Glomerular visceral epithelial cell (primary cell): ENCODE results near the gene ATP6V1G2.

Experiments used
- DNase-seq: peaks from one replicate; pipeline ENCODE4 v3.0.0-alpha.2; 2016; ENCODE audit errors: extremely low spot score

ATP6V1G2 gene

DNA sequence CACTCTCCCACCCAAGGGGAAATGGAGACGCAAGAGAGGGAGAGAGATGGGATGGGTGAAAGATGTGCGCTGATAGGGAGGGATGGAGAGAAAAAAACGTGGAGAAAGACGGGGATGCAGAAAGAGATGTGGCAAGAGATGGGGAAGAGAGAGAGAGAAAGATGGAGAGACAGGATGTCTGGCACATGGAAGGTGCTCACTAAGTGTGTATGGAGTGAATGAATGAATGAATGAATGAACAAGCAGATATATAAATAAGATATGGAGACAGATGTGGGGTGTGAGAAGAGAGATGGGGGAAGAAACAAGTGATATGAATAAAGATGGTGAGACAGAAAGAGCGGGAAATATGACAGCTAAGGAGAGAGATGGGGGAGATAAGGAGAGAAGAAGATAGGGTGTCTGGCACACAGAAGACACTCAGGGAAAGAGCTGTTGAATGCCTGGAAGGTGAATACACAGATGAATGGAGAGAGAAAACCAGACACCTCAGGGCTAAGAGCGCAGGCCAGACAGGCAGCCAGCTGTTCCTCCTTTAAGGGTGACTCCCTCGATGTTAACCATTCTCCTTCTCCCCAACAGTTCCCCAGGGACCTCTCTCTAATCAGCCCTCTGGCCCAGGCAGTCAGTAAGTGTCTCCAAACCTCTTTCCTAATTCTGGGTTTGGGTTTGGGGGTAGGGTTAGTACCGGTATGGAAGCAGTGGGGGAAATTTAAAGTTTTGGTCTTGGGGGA is 29.7 kb upstream of the ATP6V1G2 start:
- no peak for DNase-seq

DNA sequence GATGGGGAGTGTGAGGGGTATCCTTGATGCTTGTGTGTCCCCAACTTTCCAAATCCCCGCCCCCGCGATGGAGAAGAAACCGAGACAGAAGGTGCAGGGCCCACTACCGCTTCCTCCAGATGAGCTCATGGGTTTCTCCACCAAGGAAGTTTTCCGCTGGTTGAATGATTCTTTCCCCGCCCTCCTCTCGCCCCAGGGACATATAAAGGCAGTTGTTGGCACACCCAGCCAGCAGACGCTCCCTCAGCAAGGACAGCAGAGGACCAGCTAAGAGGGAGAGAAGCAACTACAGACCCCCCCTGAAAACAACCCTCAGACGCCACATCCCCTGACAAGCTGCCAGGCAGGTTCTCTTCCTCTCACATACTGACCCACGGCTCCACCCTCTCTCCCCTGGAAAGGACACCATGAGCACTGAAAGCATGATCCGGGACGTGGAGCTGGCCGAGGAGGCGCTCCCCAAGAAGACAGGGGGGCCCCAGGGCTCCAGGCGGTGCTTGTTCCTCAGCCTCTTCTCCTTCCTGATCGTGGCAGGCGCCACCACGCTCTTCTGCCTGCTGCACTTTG is 29.0 kb upstream of the ATP6V1G2 start, which contains the start of gene TNF:
TSS of gene TNF (plus strand) at position 231 of the 567 bp plus-strand sequence. CDS start at position 408, 177 bp downstream.
- DNase-seq: peak; percentile 92

DNA sequence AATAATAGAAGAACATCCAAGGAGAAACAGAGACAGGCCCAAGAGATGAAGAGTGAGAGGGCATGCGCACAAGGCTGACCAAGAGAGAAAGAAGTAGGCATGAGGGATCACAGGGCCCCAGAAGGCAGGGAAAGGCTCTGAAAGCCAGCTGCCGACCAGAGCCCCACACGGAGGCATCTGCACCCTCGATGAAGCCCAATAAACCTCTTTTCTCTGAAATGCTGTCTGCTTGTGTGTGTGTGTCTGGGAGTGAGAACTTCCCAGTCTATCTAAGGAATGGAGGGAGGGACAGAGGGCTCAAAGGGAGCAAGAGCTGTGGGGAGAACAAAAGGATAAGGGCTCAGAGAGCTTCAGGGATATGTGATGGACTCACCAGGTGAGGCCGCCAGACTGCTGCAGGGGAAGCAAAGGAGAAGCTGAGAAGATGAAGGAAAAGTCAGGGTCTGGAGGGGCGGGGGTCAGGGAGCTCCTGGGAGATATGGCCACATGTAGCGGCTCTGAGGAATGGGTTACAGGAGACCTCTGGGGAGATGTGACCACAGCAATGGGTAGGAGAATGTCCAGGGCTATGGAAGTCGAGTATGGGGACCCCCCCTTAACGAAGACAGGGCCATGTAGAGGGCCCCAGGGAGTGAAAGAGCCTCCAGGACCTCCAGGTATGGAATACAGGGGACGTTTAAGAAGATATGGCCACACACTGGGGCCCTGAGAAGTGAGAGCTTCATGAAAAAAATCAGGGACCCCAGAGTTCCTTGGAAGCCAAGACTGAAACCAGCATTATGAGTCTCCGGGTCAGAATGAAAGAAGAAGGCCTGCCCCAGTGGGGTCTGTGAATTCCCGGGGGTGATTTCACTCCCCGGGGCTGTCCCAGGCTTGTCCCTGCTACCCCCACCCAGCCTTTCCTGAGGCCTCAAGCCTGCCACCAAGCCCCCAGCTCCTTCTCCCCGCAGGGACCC is 28.0 kb upstream of the ATP6V1G2 start:
- no peak for DNase-seq

DNA sequence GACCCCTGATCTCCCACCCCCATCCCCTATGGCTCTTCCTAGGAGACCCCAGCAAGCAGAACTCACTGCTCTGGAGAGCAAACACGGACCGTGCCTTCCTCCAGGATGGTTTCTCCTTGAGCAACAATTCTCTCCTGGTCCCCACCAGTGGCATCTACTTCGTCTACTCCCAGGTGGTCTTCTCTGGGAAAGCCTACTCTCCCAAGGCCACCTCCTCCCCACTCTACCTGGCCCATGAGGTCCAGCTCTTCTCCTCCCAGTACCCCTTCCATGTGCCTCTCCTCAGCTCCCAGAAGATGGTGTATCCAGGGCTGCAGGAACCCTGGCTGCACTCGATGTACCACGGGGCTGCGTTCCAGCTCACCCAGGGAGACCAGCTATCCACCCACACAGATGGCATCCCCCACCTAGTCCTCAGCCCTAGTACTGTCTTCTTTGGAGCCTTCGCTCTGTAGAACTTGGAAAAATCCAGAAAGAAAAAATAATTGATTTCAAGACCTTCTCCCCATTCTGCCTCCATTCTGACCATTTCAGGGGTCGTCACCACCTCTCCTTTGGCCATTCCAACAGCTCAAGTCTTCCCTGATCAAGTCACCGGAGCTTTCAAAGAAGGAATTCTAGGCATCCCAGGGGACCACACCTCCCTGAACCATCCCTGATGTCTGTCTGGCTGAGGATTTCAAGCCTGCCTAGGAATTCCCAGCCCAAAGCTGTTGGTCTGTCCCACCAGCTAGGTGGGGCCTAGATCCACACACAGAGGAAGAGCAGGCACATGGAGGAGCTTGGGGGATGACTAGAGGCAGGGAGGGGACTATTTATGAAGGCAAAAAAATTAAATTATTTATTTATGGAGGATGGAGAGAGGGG is 27.1 kb upstream of the ATP6V1G2 start:
- DNase-seq: no peak

DNA sequence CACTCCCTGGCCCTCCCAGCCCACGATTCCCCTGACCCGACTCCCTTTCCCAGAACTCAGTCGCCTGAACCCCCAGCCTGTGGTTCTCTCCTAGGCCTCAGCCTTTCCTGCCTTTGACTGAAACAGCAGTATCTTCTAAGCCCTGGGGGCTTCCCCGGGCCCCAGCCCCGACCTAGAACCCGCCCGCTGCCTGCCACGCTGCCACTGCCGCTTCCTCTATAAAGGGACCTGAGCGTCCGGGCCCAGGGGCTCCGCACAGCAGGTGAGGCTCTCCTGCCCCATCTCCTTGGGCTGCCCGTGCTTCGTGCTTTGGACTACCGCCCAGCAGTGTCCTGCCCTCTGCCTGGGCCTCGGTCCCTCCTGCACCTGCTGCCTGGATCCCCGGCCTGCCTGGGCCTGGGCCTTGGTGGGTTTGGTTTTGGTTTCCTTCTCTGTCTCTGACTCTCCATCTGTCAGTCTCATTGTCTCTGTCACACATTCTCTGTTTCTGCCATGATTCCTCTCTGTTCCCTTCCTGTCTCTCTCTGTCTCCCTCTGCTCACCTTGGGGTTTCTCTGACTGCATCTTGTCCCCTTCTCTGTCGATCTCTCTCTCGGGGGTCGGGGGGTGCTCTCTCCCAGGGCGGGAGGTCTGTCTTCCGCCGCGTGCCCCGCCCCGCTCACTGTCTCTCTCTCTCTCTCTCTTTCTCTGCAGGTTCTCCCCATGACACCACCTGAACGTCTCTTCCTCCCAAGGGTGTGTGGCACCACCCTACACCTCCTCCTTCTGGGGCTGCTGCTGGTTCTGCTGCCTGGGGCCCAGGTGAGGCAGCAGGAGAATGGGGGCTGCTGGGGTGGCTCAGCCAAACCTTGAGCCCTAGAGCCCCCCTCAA is 25.9 kb upstream of the ATP6V1G2 start, which contains the start of gene LTA:
TSS of gene LTA (plus strand) at position 249 of the 871 bp plus-strand sequence. CDS start at position 703, 454 bp downstream.
- no peak for DNase-seq

DNA sequence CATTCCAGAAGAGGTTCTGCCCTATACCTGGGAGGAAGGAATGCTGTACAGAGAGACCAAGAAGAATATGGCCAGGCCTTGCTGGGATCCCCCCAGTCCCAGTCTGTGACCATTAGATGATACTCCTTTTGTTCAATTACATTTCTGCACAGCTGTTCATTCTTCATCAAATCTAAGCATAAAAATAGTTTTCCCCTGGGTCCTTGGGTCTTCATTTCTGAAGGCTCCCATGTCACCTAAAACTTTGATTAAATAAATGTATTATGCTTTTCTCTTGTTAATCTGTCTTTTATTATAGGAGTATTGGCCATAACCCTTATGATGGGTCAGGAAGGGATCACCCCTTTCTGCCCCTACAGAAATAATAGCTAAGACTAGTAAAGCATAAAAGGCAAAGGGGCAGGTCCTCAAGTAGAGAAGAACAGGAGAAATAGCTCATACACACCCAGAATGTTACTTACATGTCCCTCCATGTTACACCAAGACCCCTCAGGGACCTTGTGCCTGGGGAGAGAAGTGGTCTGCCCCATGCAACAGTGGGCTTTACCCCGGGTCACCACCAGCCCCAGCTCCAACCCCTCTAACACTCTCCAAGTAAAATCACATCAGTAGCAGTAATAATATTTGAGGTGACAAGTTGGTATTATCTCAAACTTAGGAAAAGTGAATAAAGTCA is 23.6 kb upstream of the ATP6V1G2 start:
- no peak for DNase-seq

DNA sequence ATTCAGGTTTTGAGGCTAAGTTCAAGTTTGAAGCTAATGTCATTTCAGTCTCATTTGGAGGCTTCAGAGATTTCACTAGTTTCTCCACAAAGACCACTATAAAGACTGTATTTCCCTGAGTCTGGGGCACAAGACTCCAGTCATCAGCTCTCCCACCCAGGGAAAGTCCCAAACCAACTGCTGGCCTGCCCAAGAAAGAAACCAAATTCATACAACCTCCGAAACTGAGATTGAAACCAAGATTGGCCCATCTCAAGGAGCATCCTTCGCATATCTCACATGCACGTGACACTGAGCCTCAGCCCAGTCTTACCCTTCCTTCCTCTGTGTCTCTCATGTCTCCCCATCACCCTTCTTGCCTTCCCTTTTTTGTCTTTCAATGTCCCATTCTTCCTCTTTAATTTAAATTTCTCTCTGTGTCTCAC is 22.1 kb upstream of the ATP6V1G2 start:
- no peak for DNase-seq

DNA sequence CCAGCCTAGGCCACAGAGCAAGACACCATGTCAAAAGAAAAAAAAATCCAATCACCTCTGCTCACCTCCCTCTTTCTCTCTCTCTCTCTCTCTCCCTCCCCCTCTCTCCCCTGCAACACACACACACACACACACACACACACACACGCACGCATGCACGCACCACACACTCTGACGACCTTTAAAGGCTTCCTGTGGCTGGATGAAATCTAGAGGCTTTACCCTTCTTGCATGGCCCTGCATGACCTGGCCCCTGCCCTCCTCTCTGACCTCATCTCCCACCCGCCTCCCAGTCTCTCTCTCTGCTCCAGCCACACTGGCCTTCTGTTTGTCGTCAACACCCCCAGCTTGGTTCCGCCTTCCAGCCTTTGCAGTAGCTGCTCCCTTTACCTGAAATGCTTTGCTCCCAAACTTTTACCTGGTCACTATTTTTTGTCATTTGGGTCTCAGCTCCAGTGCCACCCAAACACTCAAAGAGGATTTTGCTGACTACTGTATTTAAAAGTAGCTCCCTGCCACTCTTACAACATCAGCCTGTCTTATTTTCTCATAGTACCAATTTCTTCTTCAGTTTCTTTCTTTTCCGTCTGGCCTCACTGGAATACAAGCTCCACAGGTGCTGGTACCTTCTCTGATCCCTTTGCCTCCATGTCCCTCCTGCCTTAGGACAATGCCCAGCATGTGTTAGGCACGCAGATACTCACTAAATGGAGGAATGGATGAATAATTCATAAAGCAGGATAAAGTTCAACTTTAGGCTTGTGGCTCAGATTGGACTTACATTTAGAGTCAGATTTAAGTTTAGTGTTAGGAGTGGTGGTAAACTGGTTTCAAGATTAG is 21.3 kb upstream of the ATP6V1G2 start:
- no peak for DNase-seq

DNA sequence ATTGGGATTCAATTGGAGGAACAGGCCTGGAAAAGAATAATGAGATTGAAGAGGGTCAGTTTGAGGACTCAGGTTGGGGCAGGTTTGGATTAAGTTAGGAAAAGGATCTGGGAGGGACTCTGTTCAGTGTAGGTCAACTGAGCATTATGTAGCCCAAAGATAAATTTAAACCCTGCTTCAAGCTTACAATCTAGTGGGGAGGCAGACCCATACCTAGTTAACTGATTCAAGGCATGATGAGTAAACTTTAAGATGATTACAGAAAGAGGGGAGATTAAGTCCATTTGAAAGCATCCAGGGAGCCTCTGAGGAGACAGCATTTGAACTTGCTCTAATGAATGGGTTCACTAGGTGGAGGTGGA is 14.3 kb upstream of the ATP6V1G2 start:
- no peak for DNase-seq

DNA sequence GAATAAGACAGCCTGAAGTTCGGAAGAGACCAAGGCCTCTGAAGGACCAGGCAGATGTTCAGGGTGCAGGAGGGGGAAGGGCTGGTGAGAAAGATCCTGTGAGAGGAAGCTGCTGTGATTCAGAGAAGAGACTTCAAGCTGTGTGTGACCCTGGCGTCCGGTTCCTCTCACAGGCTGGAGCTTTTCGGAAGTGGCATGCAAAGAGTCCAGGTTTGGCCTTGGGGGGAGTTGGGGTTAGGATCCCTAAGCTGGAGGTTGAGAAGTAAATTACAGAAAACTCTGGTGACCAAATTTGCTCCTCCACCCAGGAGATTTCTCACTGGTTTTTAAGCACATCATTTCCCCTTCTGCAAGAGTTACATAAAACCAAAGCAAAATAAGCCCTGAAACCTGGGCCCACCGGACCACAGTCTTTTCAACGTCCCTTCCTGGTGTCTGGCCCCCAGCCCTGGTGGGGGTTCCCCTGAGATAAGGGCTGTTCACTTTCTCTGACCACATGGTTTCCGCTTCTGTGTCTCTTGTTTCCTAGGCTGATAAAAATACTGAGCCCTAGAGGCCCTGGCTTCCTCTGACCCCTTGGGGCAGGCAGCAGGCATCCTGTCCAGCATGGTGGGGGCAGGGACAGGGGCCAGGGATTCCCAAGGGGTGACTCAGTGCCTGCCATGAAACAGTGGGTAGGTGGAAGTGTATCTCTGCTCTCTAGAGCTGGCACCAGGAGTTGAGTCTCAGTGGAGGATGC is 13.7 kb upstream of the ATP6V1G2 start:
- peak; percentile 90 for DNase-seq

DNA sequence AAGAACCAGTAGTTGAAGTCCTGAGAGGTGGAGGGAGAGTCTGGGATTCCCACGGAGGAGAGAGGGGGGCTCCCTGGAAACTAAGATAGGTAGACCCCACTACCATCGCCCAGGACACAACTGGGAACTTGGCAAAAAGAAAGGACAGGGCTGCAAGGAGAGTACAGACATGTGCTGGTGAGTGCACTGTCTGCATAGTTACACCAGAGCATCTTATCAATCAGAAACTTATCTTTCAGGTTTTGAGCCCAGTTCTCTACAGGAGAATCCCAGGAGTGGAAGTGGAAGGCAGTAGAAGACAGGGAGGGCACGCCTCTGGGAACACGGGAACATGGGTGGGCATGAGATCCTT is 13.2 kb upstream of the ATP6V1G2 start:
- no peak for DNase-seq

DNA sequence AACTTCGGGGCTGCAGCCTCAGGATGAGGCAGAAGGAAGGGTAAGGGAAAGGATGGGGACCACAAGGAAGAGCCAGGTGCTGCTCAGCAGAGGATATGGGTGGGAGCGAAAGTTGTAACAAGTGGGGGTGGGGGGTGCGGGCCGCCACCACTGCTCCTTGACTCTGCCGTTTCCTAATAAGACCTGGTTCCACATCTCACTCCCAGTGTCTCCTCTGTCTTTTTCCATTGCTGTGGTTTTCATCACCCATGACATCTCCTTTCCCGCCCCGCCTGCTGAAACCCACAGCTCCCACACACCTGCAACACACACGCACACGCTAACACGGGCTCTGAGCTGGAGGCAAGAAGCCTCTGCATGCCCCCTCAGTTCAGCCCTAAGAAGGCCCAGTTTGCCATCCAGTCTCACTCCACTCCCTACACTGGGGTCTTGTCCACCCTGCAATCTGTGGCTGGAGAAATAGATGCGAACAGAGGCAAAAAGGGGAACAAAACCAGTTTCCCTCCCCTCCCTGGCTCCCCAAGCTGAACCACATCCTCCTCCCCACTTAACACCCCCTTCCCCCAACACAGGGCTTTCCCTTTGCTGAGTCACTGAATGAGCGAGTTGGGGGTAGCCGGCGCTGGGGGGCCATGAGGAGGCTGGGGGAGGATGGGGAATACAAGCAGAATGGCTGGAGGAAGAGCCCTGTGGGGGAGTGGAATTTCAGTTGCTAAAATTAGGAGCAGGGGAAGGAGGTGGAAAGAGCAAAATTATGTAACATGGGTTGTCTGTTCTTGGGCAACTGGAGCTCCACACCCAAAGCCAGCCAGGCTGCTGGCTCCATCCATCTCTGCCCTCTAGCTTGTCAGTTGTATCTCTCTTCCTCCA is 12.5 kb upstream of the ATP6V1G2 start:
- DNase-seq: no peak

DNA sequence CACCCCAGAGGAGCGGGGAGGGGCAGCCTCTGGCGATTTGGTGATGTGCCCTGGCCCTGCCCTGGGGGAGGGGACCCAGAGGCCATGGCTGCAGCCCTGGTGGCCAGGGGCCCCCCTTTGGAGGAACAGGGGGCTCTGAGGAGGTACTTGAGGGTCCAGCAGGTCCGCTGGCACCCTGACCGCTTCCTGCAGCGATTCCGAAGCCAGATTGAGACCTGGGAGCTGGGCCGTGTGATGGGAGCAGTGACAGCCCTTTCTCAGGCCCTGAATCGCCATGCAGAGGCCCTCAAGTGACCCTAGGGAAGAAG is 11.9 kb upstream of the ATP6V1G2 start:
- no peak for DNase-seq

DNA sequence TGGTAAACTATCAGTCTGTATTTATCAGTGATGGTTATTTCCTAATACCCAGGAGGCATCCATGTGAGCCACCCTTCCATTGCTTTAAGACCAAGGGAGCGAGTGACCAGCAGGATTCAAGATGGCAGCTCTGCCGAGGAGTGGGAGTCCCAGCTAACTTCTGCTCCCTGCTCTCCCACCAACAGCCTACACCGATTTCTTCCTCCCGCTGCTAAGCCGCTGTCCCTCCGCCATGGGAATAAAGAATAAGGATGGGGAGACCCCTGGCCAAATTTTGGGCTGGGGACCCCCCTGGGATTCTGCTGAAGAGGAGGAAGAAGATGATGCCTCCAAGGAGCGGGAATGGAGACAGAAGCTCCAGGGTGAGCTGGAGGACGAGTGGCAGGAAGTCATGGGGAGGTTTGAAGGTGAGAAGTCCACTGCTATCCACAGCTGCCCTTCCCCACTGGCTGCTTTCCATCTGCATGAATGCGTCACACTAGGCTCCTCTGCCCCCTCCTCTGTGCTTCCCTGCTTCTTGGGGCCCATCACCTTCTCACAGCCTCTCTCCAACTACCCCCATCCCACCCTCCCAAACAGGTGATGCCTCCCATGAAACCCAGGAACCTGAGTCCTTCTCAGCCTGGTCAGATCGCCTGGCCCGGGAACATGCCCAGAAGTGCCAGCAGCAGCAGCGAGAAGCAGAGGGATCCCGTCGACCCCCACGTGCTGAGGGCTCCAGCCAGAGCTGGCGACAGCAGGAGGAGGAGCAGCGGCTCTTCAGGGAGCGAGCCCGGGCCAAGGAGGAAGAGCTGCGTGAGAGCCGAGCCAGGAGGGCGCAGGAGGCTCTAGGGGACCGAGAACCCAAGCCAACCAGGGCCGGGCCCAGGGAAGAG is 11.3 kb upstream of the ATP6V1G2 start:
- no peak for DNase-seq

DNA sequence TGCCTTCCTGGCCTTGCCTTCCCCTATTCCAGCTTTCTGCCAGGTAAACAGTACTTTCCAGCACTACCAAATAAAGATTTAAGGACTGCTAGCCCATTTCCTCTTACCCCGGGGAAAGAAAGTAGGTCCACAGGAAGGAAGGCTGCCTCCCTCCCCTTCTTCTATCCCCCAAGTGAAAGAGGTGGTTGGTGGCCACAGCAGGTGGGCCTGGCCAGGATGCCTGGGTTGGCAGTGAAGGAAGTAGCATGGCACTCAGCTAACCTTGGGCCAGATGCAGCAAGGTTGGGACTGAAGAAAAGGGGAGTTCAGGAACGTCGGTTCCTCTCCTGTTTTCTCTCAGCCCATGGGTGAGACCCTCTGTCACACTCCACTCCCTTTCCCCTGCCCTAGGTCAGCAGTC is 9.9 kb upstream of the ATP6V1G2 start:
- DNase-seq: no peak

DNA sequence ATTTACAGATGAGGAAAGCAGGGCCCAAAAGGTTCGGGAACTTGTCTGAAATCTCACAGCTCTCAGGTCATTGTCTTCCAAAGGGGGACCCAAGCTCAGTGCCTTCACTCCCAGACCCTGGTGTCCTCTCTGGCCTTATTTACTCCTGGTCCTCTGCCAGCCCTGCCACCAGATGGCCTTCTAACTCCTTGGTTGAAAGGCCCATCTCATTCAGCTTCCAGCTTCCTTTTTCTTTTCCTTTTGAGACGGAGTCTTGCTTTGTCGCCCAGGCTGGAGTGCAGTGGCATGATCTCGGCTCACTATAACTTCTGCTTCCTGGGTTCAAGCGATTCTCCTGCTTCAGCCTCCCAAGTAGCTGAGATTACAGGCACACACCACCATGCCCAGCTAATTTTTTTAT is 5.0 kb upstream of the ATP6V1G2 start:
- DNase-seq: peak; percentile 70

DNA sequence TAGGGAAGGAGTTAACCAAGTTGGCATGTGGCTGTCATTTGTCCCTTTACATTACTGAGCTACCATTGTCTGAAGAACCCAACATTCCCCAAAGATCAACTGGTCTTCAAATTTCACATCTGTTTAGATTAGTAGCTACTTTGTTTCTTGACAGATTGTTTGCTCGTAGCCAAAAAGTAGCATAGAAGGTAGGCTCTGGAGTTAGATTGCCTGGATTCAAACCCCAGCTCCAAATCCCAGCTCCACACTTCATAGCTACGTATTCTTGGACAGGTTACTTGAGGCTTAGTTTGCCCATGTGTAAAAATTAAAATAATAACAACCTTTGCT is 2.1 kb upstream of the ATP6V1G2 start:
- no peak for DNase-seq
